WI38 (cell line): ENCODE results near the gene TOM1L2.

Source experiments
- H3K4me3 ChIP-seq: 2 replicates; pipeline ENCODE4 v1.5.1; 2011; ENCODE audit warnings: low read depth, mild to moderate bottlenecking, control low read depth, low read length
- TF ChIP-seq, protein P1 (sequence below): IDR thresholded peaks from 2 replicates; pipeline ENCODE4 v1.5.1; 2012; ENCODE audit warnings: low read depth, mild to moderate bottlenecking, control low read depth, low read length

Gene TOM1L2

DNA sequence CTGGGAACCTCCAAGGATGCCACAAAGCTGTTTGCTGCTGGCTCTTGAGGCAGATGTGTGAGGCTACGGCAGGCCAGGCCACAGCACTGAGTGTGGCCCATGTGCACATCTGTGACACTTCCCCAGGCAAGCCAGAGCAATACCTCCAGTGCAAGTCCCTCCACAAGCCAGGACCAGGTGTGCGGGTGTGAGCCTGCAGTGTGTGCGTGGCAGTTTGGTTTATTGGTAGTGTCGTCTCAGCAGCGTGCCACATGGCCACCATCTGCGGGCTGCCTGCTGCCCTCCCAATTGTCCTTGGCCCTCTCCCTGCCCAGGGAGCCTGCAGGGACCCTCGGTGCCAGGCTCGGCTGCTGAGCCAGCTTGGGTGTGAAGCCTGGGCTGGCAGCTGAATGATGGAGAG is 125.6 kb downstream of the TOM1L2 start:
- TF ChIP-seq, protein P1, sequence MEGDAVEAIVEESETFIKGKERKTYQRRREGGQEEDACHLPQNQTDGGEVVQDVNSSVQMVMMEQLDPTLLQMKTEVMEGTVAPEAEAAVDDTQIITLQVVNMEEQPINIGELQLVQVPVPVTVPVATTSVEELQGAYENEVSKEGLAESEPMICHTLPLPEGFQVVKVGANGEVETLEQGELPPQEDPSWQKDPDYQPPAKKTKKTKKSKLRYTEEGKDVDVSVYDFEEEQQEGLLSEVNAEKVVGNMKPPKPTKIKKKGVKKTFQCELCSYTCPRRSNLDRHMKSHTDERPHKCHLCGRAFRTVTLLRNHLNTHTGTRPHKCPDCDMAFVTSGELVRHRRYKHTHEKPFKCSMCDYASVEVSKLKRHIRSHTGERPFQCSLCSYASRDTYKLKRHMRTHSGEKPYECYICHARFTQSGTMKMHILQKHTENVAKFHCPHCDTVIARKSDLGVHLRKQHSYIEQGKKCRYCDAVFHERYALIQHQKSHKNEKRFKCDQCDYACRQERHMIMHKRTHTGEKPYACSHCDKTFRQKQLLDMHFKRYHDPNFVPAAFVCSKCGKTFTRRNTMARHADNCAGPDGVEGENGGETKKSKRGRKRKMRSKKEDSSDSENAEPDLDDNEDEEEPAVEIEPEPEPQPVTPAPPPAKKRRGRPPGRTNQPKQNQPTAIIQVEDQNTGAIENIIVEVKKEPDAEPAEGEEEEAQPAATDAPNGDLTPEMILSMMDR, result no peak
- no peak overlapping the region for H3K4me3 ChIP-seq

DNA sequence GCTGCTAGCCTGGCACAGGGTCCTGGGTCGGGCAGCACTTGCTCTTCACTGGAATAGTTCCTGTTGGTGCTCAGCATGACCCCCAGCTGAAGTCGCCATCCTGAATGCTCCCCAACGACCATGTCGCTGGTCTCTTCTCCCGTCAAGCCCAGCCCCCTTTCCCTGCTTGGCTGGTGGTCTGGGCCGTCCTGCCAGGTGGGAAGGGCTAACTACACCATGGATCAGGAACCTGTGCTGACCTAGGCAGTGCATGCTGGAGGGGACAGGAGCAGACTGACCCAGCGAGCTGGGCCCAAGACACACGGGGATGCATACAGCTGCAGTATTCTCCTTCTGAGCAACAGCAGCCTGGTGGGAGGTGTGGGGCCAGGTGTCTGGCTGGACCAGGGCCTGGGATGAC is 126.2 kb downstream of the TOM1L2 start:
- no peak overlapping the region for H3K4me3 ChIP-seq
- TF ChIP-seq, protein P1, result no peak

DNA sequence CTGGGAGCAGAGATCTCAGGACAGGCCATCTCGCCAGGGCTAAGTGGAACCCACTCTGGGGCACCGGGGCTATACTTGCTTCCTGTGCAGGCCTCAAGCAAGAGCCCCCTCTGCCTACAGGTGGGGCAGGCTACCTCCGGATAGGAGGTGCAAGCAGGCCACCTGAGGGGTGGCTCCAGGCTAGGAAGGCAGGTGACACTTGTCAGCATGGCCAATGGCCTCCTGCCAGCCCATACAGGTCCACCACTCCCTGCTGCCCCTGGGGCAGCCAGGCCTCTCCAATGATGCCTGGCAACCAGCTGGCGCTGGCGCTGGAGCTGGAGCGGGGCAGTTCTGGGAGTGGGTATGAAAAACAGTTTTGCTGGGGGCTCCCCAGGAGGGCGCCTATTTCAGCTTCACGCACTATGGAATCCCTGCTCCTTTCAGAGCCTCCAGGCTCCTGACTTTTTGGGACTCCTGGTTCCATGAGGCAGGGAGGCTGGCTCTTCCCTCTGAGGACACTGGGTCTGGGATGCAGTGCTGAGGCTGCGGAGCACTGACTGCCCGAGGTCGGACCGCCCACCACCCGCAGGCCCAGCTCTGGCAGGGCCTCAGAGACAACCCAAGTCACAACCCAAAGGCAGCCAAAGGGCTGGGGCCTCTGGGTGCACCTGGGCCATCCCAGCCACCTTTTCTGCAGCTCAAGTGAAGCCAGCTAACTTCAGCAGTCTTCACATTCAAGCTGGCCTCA is 127.0 kb downstream of the TOM1L2 start:
- TF ChIP-seq, protein P1, result no peak
- no peak overlapping the region for H3K4me3 ChIP-seq

DNA sequence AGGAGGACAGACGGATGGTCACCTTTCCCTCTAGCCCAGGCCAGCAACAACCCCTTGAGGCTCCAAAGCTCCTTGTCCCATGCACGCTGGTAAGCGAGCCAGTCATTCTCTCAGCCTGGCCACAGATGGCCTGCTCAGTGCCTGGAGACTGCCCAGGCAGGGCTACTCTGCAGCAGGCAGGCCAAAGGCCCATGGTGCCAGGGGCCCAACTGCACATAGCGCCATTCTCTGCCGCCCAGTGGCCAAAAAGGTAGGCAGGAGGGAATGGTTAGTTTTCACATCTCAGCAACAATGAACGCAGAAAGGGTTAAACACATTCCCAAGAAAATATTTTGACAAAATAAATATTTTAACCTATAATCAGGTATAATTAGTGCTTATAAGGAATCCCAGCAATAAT is 127.7 kb downstream of the TOM1L2 start:
- TF ChIP-seq, protein P1, result no peak
- H3K4me3 ChIP-seq, result no peak overlapping the region

DNA sequence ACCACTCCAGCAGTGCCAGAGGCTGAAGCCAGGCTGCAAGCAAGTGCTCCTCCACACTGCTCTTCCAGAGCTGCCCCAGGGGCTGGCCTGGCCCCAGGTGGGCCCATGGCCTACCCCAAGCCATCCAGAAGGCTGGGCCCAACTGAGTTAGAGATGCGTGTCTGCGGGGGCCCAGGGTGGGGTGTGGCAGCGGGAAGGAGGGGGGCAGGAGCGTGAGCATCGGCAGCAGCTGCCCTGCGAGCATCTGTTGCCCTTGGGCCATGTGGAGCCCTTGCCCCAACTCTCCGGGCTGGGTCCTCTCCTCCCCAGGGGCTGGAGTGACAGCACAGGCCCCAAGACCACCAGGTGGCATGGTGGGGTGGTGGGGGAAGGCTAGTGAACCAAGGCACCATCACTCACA is 128.1 kb downstream of the TOM1L2 start:
- TF ChIP-seq, protein P1, result no peak
- no peak overlapping the region for H3K4me3 ChIP-seq

DNA sequence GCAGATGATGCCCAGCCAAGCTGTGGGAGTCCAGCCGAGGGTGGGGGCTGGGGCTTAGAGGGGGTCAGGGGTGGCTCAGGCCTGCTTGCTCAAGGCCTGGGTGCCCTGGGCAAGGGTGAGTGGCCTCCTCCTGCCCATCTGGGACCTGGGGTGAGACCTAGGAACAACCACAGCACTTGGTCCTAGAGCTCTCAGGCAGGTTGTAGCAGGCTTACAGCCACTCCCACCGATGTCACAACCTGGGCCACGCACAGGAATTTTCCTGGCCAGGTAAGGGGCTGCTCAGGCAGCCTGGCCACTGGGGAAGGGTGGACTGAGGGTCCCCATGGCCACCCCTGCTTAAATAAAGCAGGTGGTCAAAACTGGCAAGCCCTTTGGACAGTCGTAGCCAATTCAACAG is 129.1 kb downstream of the TOM1L2 start:
- TF ChIP-seq, protein P1, result no peak
- H3K4me3 ChIP-seq, result no peak overlapping the region

DNA sequence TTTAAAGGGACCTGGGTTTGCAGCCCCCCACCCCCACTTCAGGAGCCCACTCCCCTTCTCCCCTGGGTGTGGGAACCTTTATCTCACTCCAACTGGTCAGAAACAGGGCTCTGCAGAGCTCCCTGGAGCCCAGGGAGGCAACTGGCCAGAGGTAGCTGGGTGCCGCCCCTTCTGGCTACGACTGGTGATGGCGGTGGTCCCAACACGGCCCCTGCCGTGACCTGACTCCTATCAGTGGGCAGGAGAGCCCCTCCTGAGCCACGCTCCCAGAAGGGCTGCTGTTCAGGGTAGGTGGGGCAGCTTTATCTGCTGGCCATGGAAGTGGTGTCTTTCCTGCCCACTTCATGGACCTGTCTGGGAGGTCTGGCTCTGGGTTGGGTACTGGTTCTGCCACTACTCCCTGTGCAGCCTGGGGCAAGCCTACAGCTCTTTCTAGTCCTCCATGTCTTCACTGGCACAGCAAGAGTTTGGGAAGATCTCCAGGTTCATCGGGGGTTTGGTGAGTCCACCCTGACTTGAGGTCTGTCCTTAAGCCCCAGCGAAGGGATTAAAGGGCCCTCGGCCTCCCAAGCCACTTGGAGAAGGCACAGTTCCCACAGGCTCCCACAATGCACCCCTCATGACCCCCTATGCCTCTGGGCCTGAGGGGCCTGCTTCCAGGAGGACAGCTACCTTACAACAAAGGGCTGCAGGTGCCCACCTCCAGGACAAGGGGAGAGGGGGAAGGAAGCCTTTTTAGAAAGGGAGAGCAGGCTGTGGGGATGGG is 129.9 kb downstream of the TOM1L2 start:
- H3K4me3 ChIP-seq, result no peak overlapping the region
- TF ChIP-seq, protein P1, result no peak
